ENCODE results near the gene NABP2.
"Not testable (repeated sequence)": the region's sequence is repeated elsewhere in the genome, so short reads cannot be mapped to it uniquely, and the experiment has no call there.

Gene NABP2

GRCh38 chr12:56247923-56248322 is 23.8 kb downstream of the NABP2 start:
- no peak for DNase-seq (ENCODE audit: low read depth)

GRCh38 chr12:56248711-56249110 is 24.6 kb downstream of the NABP2 start:
- DNase-seq (ENCODE audit: low read depth) = no peak

- DNase-seq (ENCODE audit: low read depth) = no peak
Measured at GRCh38 chr12:56252649-56253048, 28.5 kb downstream of the NABP2 start.

- no peak for DNase-seq (ENCODE audit: low read depth)
Measured at GRCh38 chr12:56253091-56253490, 28.9 kb downstream of the NABP2 start.

- DNase-seq (ENCODE audit: low read depth) = no peak
Measured at GRCh38 chr12:56255671-56256070, 31.5 kb downstream of the NABP2 start.

GRCh38 chr12:56256326-56256960 is 32.3 kb downstream of the NABP2 start:
- no peak for DNase-seq (ENCODE audit: low read depth)

- no peak for DNase-seq (ENCODE audit: low read depth)
Measured at GRCh38 chr12:56257071-56257470, 32.9 kb downstream of the NABP2 start.

GRCh38 chr12:56257491-56258067 is 33.4 kb downstream of the NABP2 start:
- no peak for DNase-seq (ENCODE audit: low read depth)

- DNase-seq (ENCODE audit: low read depth) = peak; percentile 55
Measured at GRCh38 chr12:56258068-56258819, 34.1 kb downstream of the NABP2 start, which contains the start of gene ANKRD52. Gene ANKRD52 (minus strand): TSS chr12:56258384. CDS start chr12:56258269, 115 bp downstream.

GRCh38 chr12:56258820-56259183 is 34.7 kb downstream of the NABP2 start:
- no peak for DNase-seq (ENCODE audit: low read depth)

GRCh38 chr12:56260380-56260779 is 36.2 kb downstream of the NABP2 start:
- no peak for DNase-seq (ENCODE audit: low read depth)

GRCh38 chr12:56260921-56261320 is 36.8 kb downstream of the NABP2 start:
- no peak for DNase-seq (ENCODE audit: low read depth)

GRCh38 chr12:56261503-56262232 is 37.5 kb downstream of the NABP2 start:
- DNase-seq (ENCODE audit: low read depth) = no peak

- DNase-seq (ENCODE audit: low read depth) = not testable (repeated sequence)
Measured at GRCh38 chr12:56262955-56263354, 38.8 kb downstream of the NABP2 start.

- not testable (repeated sequence) for DNase-seq (ENCODE audit: low read depth)
Measured at GRCh38 chr12:56266068-56266692, 42.0 kb downstream of the NABP2 start.

GRCh38 chr12:56266693-56267442 is 42.7 kb downstream of the NABP2 start, which contains the start of gene COQ10A:
Gene COQ10A (plus strand): TSS chr12:56266942. CDS start chr12:56267119, 177 bp downstream.
- DNase-seq (ENCODE audit: low read depth) = peak; percentile 86

- DNase-seq (ENCODE audit: low read depth) = no peak
Measured at GRCh38 chr12:56267443-56268071, 43.4 kb downstream of the NABP2 start.

- DNase-seq (ENCODE audit: low read depth) = no peak
Measured at GRCh38 chr12:56271031-56271430, 46.9 kb downstream of the NABP2 start.

GRCh38 chr12:56272468-56272867 is 48.3 kb downstream of the NABP2 start:
- DNase-seq (ENCODE audit: low read depth) = not testable (repeated sequence)

- no peak for DNase-seq (ENCODE audit: low read depth)
Measured at GRCh38 chr12:56274299-56274698, 50.2 kb downstream of the NABP2 start.

- DNase-seq (ENCODE audit: low read depth) = no peak
Measured at GRCh38 chr12:56278905-56279304, 54.8 kb downstream of the NABP2 start.

Measured in stimulated activated CD8-positive, alpha-beta memory T cell treated with anti-CD3 and anti-CD28 coated beads, Interleukin-12 subunit alpha, Interleukin-12 subunit beta, amount 100 ng/mL, for 1 hour (primary cell).